Measurements from ENCODE around the gene PCDHA11.

The PCDHA11 gene

DNA sequence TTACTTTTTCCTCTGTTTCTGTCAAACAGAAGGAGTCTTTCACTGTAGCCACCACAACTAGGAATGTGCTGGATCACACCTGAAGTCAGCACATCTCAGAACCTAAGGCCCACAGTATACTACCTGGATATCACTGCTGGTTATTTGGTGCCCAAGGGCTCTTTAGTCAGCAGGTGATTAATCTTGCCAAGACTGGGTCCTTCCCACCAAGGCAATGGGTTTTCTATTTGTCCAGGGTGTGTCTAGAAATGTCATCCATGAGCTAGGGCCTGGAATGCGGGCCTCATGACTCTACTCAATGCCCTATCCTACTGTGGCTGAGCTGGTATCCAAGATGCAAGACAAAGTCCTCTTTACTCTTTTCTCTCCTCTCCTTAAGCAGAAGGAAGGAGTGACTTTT lies 47.6 kb downstream of the PCDHA11 start:
- H3K4me3 ChIP-seq (ENCODE audit: low read depth, low read length): no peak overlapping the region

Measured in iPS-11a (cell line).